Activated CD8-positive, alpha-beta T cell treated with anti-CD3 and anti-CD28 coated beads for 36 hours (primary cell): ENCODE results near the gene CORO7. TPM values are rescaled to one million over a fixed set of nuclear protein-coding genes. Genes with fewer than 3 reads are reported as not detected.

Experiments used
- ATAC-seq: fragments of 200-7000 bp; cut with Tn5 transposase; one replicate; pipeline ENCODE4 v1.10.0; 2021; ENCODE audit warnings: mild to moderate bottlenecking, moderate library complexity
- CTCF ChIA-PET: fragments of 350-600 bp; sonication (Branson Sonifier 250); formaldehyde crosslinking; loops from one replicate; lab custom pipeline; 2021; ENCODE audit warnings: antibody characterized with exemption; lab: Charles Lee
- POLR2A ChIA-PET: fragments of 350-600 bp; sonication (Branson Sonifier 250); formaldehyde crosslinking; loops from one replicate; lab custom pipeline; 2021; ENCODE audit warnings: antibody characterized with exemption; lab: Charles Lee
- DNase-seq: peaks from one replicate; pipeline ENCODE4 v3.0.0-alpha.2; 2020
- H3K27ac Mint-ChIP-seq: one replicate; pipeline ENCODE4 v1.8.0; 2021; ENCODE audit warnings: mild to moderate bottlenecking, mixed read lengths
- H3K27me3 Mint-ChIP-seq: one replicate; pipeline ENCODE4 v1.8.0; 2021; ENCODE audit warnings: mixed read lengths
- H3K36me3 Mint-ChIP-seq: one replicate; pipeline ENCODE4 v1.8.0; 2021; ENCODE audit warnings: low read depth, mixed read lengths
- H3K4me1 Mint-ChIP-seq: one replicate; pipeline ENCODE4 v1.8.0; 2021; ENCODE audit warnings: low read depth, mixed read lengths
- H3K4me3 Mint-ChIP-seq: one replicate; pipeline ENCODE4 v1.8.0; 2021; ENCODE audit warnings: mild to moderate bottlenecking, moderate library complexity, mixed read lengths
- H3K9me3 Mint-ChIP-seq: one replicate; pipeline ENCODE4 v1.8.0; 2021; ENCODE audit warnings: mixed read lengths
- CTCF ChIP-seq: fragments of 200-600 bp; IDR thresholded peaks from one replicate; pipeline ENCODE4 v1.8.0; 2022; ENCODE audit warnings: antibody characterized with exemption, mild to moderate bottlenecking
- intact Hi-C: fragments of 100-400 bp; cut with micrococcal nuclease; formaldehyde crosslinking; loops from one replicate; pipeline ENCODE4 v1.10.0; 2022
- total RNA-seq, 2 experiments: library from RNA; stranded (reverse); gene quantifications; one replicate each; pipeline ENCODE4 v1.2.3, GENCODE V29; 2021

The CORO7 gene
- total RNA-seq, 2 experiments from 2014 or later = 73.3 to 76.6 TPM

- ATAC-seq (no peak), DNase-seq (no peak)
- no peak overlapping the region for H3K27ac Mint-ChIP-seq
- peaks cover 4% of the 10 kb centered on the region for H3K4me1 Mint-ChIP-seq
- no peak overlapping the region for H3K4me3 Mint-ChIP-seq
- CTCF ChIA-PET = interaction anchor here (0.6 to 6.6 kb wide), 14 partner anchors 11 to 349 kb away, joined by 3 to 54 read pairs (median 3); partner anchors contain the start of gene PAM16
- TF ChIP-seq CTCF = no peak
- no peaks in the 10 kb centered on the region for H3K36me3 Mint-ChIP-seq
- H3K9me3 Mint-ChIP-seq = no peaks in the 10 kb centered on the region
- H3K27me3 Mint-ChIP-seq = no peaks in the 10 kb centered on the region
- POLR2A ChIA-PET = interaction anchor here (1.1 to 1.8 kb wide), 4 partner anchors 18 to 79 kb away, joined by 4 to 6 read pairs (median 6); no protein-coding TSS in a partner anchor
- intact Hi-C loops = no loop called here
These were observed 84.3 kb downstream of the CORO7 start for GRCh38 chr16:4332083-4332482.

GRCh38 chr16:4330277-4330874 lies 86.0 kb downstream of the CORO7 start:
- peaks cover 4% of the 10 kb centered on the region for H3K4me1 Mint-ChIP-seq
- intact Hi-C loops = loop anchor here (2.0 kb wide), 1 partner anchor 42 kb away; no protein-coding TSS in a partner anchor
- ATAC-seq (peak; percentile 80), DNase-seq (peak; percentile 83)
- H3K27ac Mint-ChIP-seq = no peak overlapping the region
- ChIA-PET POLR2A (interaction anchor here (1.4 kb wide), 1 partner anchor 13 kb away, joined by 4 read pairs; no protein-coding TSS in a partner anchor), CTCF (interaction anchor here (0.7 to 6.6 kb wide), 23 partner anchors 9 to 130 kb away, joined by 3 to 54 read pairs (median 4); partner anchors contain the start of gene TFAP4)
- no peak overlapping the region for H3K4me3 Mint-ChIP-seq
- no peaks in the 10 kb centered on the region for H3K9me3 Mint-ChIP-seq
- no peaks in the 10 kb centered on the region for H3K36me3 Mint-ChIP-seq
- no peaks in the 10 kb centered on the region for H3K27me3 Mint-ChIP-seq
- peak; percentile 97 for TF ChIP-seq CTCF

GRCh38 chr16:4328782-4329775 lies 87.3 kb downstream of the CORO7 start:
- Mint-ChIP-seq H3K9me3 (no peaks in the 10 kb centered on the region), H3K27ac (no peak overlapping the region), H3K36me3 (no peaks in the 10 kb centered on the region), H3K4me3 (no peak overlapping the region), H3K4me1 (peaks cover 4% of the 10 kb centered on the region), H3K27me3 (no peaks in the 10 kb centered on the region)
- ChIA-PET CTCF (interaction anchor here (0.8 to 6.6 kb wide), 22 partner anchors 10 to 128 kb away, joined by 3 to 54 read pairs (median 5); partner anchors contain the start of gene TFAP4), POLR2A (interaction anchor here (1.0 to 1.4 kb wide), 3 partner anchors 11 to 58 kb away, joined by 3 to 5 read pairs (median 4); no protein-coding TSS in a partner anchor)
- ATAC-seq (no peak), DNase-seq (no peak)
- no peak for TF ChIP-seq CTCF
- intact Hi-C loops = no loop called here

GRCh38 chr16:4328046-4328781 lies 88.2 kb downstream of the CORO7 start:
- Mint-ChIP-seq H3K36me3 (no peaks in the 10 kb centered on the region), H3K4me1 (peaks cover 4% of the 10 kb centered on the region), H3K27ac (no peak overlapping the region), H3K9me3 (no peaks in the 10 kb centered on the region), H3K27me3 (no peaks in the 10 kb centered on the region), H3K4me3 (peak overlapping the region; percentile 32)
- ATAC-seq (peak; percentile 83), DNase-seq (peak; percentile 74)
- intact Hi-C loops = no loop called here
- peak; percentile 70 for TF ChIP-seq CTCF
- ChIA-PET CTCF (interaction anchor here (0.8 to 6.6 kb wide), 17 partner anchors 9 to 128 kb away, joined by 3 to 54 read pairs (median 5); partner anchors contain the start of genes GLIS2 and TFAP4), POLR2A (interaction anchor here (0.9 to 1.2 kb wide), 4 partner anchors 9 to 57 kb away, joined by 3 to 5 read pairs (median 4); no protein-coding TSS in a partner anchor)
